ENCODE measurements around the gene DNAJB5. TPM values are rescaled to one million over a fixed set of nuclear protein-coding genes. Genes with fewer than 3 reads are reported as not detected.
A peak's percentile ranks its signal among the peaks of the same experiment; 100 is the strongest.

The DNAJB5 gene
- total and polyA plus RNA-seq, 9 of the 15 experiments (the other 6 are each of a cell fraction or from before 2014, with no cell fraction given) = 0.15 to 7.4 (median 3.7) TPM

DNA sequence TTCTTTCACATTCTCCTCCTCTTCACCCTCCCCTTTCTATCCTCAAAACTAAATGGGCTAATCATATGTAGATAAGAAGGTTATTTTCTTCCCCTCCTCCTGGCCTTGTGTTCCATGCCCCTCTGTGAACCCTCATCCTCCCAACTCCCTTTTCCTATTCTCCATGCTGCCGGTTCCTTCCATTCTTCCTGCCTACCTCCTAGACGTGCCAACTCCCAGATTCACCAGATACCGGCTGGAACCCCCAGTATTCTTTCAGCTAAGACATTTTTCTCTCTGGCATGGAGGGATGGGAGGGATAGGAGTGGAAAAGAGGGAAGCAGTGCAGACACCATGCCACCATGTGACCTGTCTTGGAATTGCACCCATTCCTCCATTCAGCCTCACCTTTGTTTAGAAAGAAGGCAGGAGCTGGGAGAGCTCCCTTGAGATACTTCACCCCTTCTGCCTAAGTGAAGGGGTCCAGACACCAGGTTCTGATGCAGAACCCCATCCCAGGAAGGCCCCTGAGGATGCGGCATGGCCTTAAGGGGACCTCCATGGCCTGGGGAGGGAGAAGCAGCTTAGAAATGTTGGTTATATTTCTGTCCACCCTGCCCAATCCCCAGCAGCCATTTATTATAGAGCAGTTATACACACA, 4.8 kb downstream of the DNAJB5 start:
- WGBS (ENCODE audit: insufficient coverage, low coverage, missing lambda C conversion rate) = 8% methylated on average over 3 of the region's 4 CpGs
- peak; percentile 49 for ATAC-seq
- peaks cover 60 to 64% of the 10 kb centered on the region in 2 experiments for H3K4me1 ChIP-seq (replicated peaks in 1 of 2; ENCODE audit: control insufficient read depth in 2 of 2, insufficient read depth in 2 of 2, low read length in 2 of 2)
- peak overlapping the region; percentile 27 for H3K4me2 ChIP-seq (ENCODE audit: insufficient read depth, low read length)
- peaks cover 5% of the 10 kb centered on the region; the same call in 2 of the 3 replicates for H3K36me3 ChIP-seq (ENCODE audit: control insufficient read depth, insufficient read depth, low read length)
- H2AFZ ChIP-seq (ENCODE audit: low read depth, low read length) = peak overlapping the region; percentile 59; the same call in 1 of the 2 replicates
- H3K79me2 ChIP-seq (ENCODE audit: control insufficient read depth, insufficient read depth, low read length) = no peaks in the 10 kb centered on the region; the same call in 2 of the 3 replicates
- peak; percentile 95 for FAIRE-seq
- peak; percentile 37 to 59 (median 42) for DNase-seq (ENCODE audit: extremely low read depth in 1 of 4, low spot score in 3 of 4)
- in situ Hi-C loops (cut with MboI) (no loop called here), intact Hi-C loops (cut with micrococcal nuclease) (no loop called here)
- no TSS peak for BruUV-seq (replicated peaks)
- ChIA-PET CTCF (ENCODE audit: low intra/inter-chr PET ratio) (interaction anchor here (1.2 kb wide), 1 partner anchor 94 kb away, joined by 3 read pairs; no protein-coding TSS in a partner anchor), POLR2A (interaction anchor here (0.6 to 0.9 kb wide), 3 partner anchors 9 to 70 kb away, joined by 3 read pairs; no protein-coding TSS in a partner anchor)
- H3K9me1 ChIP-seq (ENCODE audit: control insufficient read depth, insufficient read depth, low read length) = peaks cover 9% of the 10 kb centered on the region
- no peaks in the 10 kb centered on the region for H4K20me1 ChIP-seq (replicated peaks; ENCODE audit: control insufficient read depth, insufficient read depth, low read length)
- H3K9me3 ChIP-seq (replicated peaks; ENCODE audit: control insufficient read depth, insufficient read depth, low read depth, low read length) = no peaks in the 10 kb centered on the region
- H3K4me3 ChIP-seq = no peak overlapping the region
- H3K27ac ChIP-seq (ENCODE audit: extremely low read depth, low read depth, low read length) = peak overlapping the region; percentile 56; the same call in 2 of the 3 replicates
- no peak overlapping the region; a peak in 1 of 4 replicates for H3K9ac ChIP-seq (ENCODE audit: insufficient read depth in 1 of 2, low read depth in 2 of 2, low read length in 2 of 2)
- no peaks in the 10 kb centered on the region for H3K27me3 ChIP-seq (ENCODE audit: control insufficient read depth in 2 of 2, insufficient read depth in 2 of 2, low read length in 2 of 2)
- TF ChIP-seq MCM3 (IDR thresholded peaks at IDR 0.05) (no peak), SNIP1 (IDR thresholded peaks at IDR 0.05; ENCODE audit: low read depth) (no peak), ZC3H11A (IDR thresholded peaks at IDR 0.05; ENCODE audit: low read depth, low read length) (no peak), POLR2B (IDR thresholded peaks at IDR 0.05; ENCODE audit: low read depth, partially characterized antibody) (no peak), ZNF146 (CRISPR knock-in tag; IDR thresholded peaks at IDR 0.05; ENCODE audit: unreplicated experiment) (no peak), FOXM1 (IDR thresholded peaks at IDR 0.05; ENCODE audit: low read depth) (no peak), FOXM1 (CRISPR knock-in tag; IDR thresholded peaks at IDR 0.05; ENCODE audit: low read depth) (no peak), FUS (optimal IDR thresholded peaks at IDR 0.05; ENCODE audit: low read depth, low read length) (no peak), EHMT2 (IDR thresholded peaks at IDR 0.05) (no peak), ZBED1 (IDR thresholded peaks at IDR 0.05) (no peak), TAF1 (IDR thresholded peaks at IDR 0.05; ENCODE audit: control insufficient read depth, extremely low read depth, insufficient read depth, low read length, severe bottlenecking) (no peak)
- TF ChIP-seq, protein P1, sequence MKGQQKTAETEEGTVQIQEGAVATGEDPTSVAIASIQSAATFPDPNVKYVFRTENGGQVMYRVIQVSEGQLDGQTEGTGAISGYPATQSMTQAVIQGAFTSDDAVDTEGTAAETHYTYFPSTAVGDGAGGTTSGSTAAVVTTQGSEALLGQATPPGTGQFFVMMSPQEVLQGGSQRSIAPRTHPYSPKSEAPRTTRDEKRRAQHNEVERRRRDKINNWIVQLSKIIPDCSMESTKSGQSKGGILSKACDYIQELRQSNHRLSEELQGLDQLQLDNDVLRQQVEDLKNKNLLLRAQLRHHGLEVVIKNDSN (CRISPR knock-in tag; IDR thresholded peaks at IDR 0.05) = peak; percentile 71
- TF ChIP-seq, protein P2, sequence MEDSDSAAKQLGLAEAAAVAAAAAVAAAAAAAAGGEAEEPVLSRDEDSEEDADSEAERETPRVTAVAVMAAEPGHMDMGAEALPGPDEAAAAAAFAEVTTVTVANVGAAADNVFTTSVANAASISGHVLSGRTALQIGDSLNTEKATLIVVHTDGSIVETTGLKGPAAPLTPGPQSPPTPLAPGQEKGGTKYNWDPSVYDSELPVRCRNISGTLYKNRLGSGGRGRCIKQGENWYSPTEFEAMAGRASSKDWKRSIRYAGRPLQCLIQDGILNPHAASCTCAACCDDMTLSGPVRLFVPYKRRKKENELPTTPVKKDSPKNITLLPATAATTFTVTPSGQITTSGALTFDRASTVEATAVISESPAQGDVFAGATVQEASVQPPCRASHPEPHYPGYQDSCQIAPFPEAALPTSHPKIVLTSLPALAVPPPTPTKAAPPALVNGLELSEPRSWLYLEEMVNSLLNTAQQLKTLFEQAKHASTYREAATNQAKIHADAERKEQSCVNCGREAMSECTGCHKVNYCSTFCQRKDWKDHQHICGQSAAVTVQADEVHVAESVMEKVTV (CRISPR knock-in tag; IDR thresholded peaks at IDR 0.05) = 0 out of 2 replicates have a peak, but pooled peaks have one; percentile 6
- TF ChIP-seq, protein P3, sequence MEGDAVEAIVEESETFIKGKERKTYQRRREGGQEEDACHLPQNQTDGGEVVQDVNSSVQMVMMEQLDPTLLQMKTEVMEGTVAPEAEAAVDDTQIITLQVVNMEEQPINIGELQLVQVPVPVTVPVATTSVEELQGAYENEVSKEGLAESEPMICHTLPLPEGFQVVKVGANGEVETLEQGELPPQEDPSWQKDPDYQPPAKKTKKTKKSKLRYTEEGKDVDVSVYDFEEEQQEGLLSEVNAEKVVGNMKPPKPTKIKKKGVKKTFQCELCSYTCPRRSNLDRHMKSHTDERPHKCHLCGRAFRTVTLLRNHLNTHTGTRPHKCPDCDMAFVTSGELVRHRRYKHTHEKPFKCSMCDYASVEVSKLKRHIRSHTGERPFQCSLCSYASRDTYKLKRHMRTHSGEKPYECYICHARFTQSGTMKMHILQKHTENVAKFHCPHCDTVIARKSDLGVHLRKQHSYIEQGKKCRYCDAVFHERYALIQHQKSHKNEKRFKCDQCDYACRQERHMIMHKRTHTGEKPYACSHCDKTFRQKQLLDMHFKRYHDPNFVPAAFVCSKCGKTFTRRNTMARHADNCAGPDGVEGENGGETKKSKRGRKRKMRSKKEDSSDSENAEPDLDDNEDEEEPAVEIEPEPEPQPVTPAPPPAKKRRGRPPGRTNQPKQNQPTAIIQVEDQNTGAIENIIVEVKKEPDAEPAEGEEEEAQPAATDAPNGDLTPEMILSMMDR (IDR thresholded peaks at IDR 0.05 in 2 of 3, conservative IDR thresholded peaks at IDR 0.05 in 1 of 3; ENCODE audit: insufficient read depth in 2 of 3, low read depth in 1 of 3, low read length in 3 of 3) = peak; percentile 44 to 74 (median 59)
